ENCODE measurements around the gene KIF2C. TPM values are rescaled to one million over a fixed set of nuclear protein-coding genes. Genes with fewer than 3 reads are reported as not detected.
"Not testable (repeated sequence)": the region's sequence is repeated elsewhere in the genome, so short reads cannot be mapped to it uniquely, and the experiment has no call there.

Gene KIF2C
- total RNA-seq (2014; rRNA removed; shearing (Covaris generic)) = 74.3 and 85.9 TPM in 2 replicates

GRCh38 chr1:44739307-44740178 lies at the start of gene KIF2C:
Gene KIF2C (plus strand): TSS chr1:44739837. CDS start chr1:44739933, 96 bp downstream.
- in situ Hi-C loops (cut with HindIII; ENCODE audit: low sequenced_read_pairs) = no loop called here

GRCh38 chr1:44693159-44693558 lies 46.5 kb upstream of the KIF2C start:
- DNase-seq (ENCODE audit: low spot score) = no peak
- in situ Hi-C loops (cut with HindIII; ENCODE audit: low sequenced_read_pairs) = no loop called here

More at GRCh38 chr1:44739307-44740178, at the start of gene KIF2C:
- peak; percentile 97 for DNase-seq (ENCODE audit: low spot score)

GRCh38 chr1:44693900-44694299 lies 45.7 kb upstream of the KIF2C start:
- no peak for DNase-seq (ENCODE audit: low spot score)
- in situ Hi-C loops (cut with HindIII; ENCODE audit: low sequenced_read_pairs) = no loop called here

GRCh38 chr1:44694863-44695478 lies 44.7 kb upstream of the KIF2C start:
- DNase-seq (ENCODE audit: low spot score) = no peak
- in situ Hi-C loops (cut with HindIII; ENCODE audit: low sequenced_read_pairs) = no loop called here

- in situ Hi-C loops (cut with HindIII; ENCODE audit: low sequenced_read_pairs) = no loop called here
- DNase-seq (ENCODE audit: low spot score) = no peak
These were observed 44.0 kb upstream of the KIF2C start for GRCh38 chr1:44695671-44696070.

- in situ Hi-C loops (cut with HindIII; ENCODE audit: low sequenced_read_pairs) = no loop called here
These were observed 43.5 kb upstream of the KIF2C start for GRCh38 chr1:44696101-44696500.

GRCh38 chr1:44696789-44697345 lies 42.8 kb upstream of the KIF2C start:
- DNase-seq (ENCODE audit: low spot score) = no peak
- in situ Hi-C loops (cut with HindIII; ENCODE audit: low sequenced_read_pairs) = no loop called here

More at GRCh38 chr1:44696101-44696500, 43.5 kb upstream of the KIF2C start:
- DNase-seq (ENCODE audit: low spot score) = no peak

GRCh38 chr1:44698138-44698537 lies 41.5 kb upstream of the KIF2C start:
- in situ Hi-C loops (cut with HindIII; ENCODE audit: low sequenced_read_pairs) = no loop called here

GRCh38 chr1:44699375-44699774 lies 40.3 kb upstream of the KIF2C start:
- in situ Hi-C loops (cut with HindIII; ENCODE audit: low sequenced_read_pairs); DNase-seq (ENCODE audit: low spot score): not testable (repeated sequence)

More at GRCh38 chr1:44698138-44698537, 41.5 kb upstream of the KIF2C start:
- no peak for DNase-seq (ENCODE audit: low spot score)

GRCh38 chr1:44700573-44700972 lies 39.1 kb upstream of the KIF2C start:
- in situ Hi-C loops (cut with HindIII; ENCODE audit: low sequenced_read_pairs) = no loop called here
- DNase-seq (ENCODE audit: low spot score) = no peak

- no peak for DNase-seq (ENCODE audit: low spot score)
- in situ Hi-C loops (cut with HindIII; ENCODE audit: low sequenced_read_pairs) = no loop called here
These were observed 38.5 kb upstream of the KIF2C start for GRCh38 chr1:44701141-44701573.

- in situ Hi-C loops (cut with HindIII; ENCODE audit: low sequenced_read_pairs) = no loop called here
- DNase-seq (ENCODE audit: low spot score) = no peak
These were observed 34.2 kb upstream of the KIF2C start for GRCh38 chr1:44705470-44705869.

- DNase-seq (ENCODE audit: low spot score) = no peak
- in situ Hi-C loops (cut with HindIII; ENCODE audit: low sequenced_read_pairs) = no loop called here
These were observed 33.7 kb upstream of the KIF2C start for GRCh38 chr1:44705938-44706337.

GRCh38 chr1:44707112-44707881 lies 32.3 kb upstream of the KIF2C start:
- DNase-seq (ENCODE audit: low spot score) = no peak

GRCh38 chr1:44707959-44708831 lies 31.4 kb upstream of the KIF2C start:
- DNase-seq (ENCODE audit: low spot score) = peak; percentile 11

More at GRCh38 chr1:44707112-44707881, 32.3 kb upstream of the KIF2C start:
- in situ Hi-C loops (cut with HindIII; ENCODE audit: low sequenced_read_pairs) = no loop called here

GRCh38 chr1:44713321-44713781 lies 26.3 kb upstream of the KIF2C start:
- in situ Hi-C loops (cut with HindIII; ENCODE audit: low sequenced_read_pairs) = no loop called here
- DNase-seq (ENCODE audit: low spot score) = no peak

More at GRCh38 chr1:44707959-44708831, 31.4 kb upstream of the KIF2C start:
- in situ Hi-C loops (cut with HindIII; ENCODE audit: low sequenced_read_pairs) = no loop called here

- no peak for DNase-seq (ENCODE audit: low spot score)
- in situ Hi-C loops (cut with HindIII; ENCODE audit: low sequenced_read_pairs) = no loop called here
These were observed 25.1 kb upstream of the KIF2C start for GRCh38 chr1:44714532-44714931.

GRCh38 chr1:44714944-44715571 lies 24.6 kb upstream of the KIF2C start:
- in situ Hi-C loops (cut with HindIII; ENCODE audit: low sequenced_read_pairs) = no loop called here
- DNase-seq (ENCODE audit: low spot score) = peak; percentile 84
